Measurements from ENCODE around the gene GNG8. TPM values are rescaled to one million over a fixed set of nuclear protein-coding genes. Genes with fewer than 3 reads are reported as not detected.

The GNG8 gene
- not detected in 2 replicates for total RNA-seq (2016; rRNA removed; fragmentation: Illumina TruSeq; extraction: Trizol)
- not detected in 2 replicates for total RNA-seq (2016; cell fraction: cytosol; rRNA removed; fragmentation: Illumina TruSeq; extraction: Trizol; ENCODE audit: low read depth)
- total RNA-seq (2016; cell fraction: insoluble cytoplasmic fraction; rRNA removed; fragmentation: Illumina TruSeq; extraction: Trizol): not detected in 2 replicates
- not detected in 2 replicates for total RNA-seq (2016; cell fraction: membrane; rRNA removed; fragmentation: Illumina TruSeq; extraction: Trizol)
- not detected in 2 replicates for total RNA-seq (2016; cell fraction: nucleus; rRNA removed; fragmentation: Illumina TruSeq; extraction: Trizol)
- not detected in 2 replicates for polyA plus RNA-seq (2011; rRNA removed)
- not detected in 2 replicates for polyA plus RNA-seq (2011; cell fraction: cytosol; rRNA removed)
- not detected in 2 replicates for polyA plus RNA-seq (2011; cell fraction: nucleus; rRNA removed)
- polyA plus RNA-seq (2012): not detected in 2 replicates
- not detected in 2 replicates for polyA plus RNA-seq (2016; cell fraction: cytosol; fragmentation: Illumina TruSeq; extraction: Trizol; ENCODE audit: low read depth)
- polyA plus RNA-seq (2016; cell fraction: insoluble cytoplasmic fraction; fragmentation: Illumina TruSeq; extraction: Trizol; ENCODE audit: low read depth): not detected in 2 replicates
- polyA plus RNA-seq (2016; cell fraction: membrane; fragmentation: Illumina TruSeq; extraction: Trizol; ENCODE audit: low read depth): not detected in 2 replicates
- not detected in 2 replicates for polyA plus RNA-seq (2016; cell fraction: nucleus; fragmentation: Illumina TruSeq; extraction: Trizol; ENCODE audit: insufficient read depth, low read depth)
- polyA minus RNA-seq (2011; rRNA and poly(A)+ RNA removed; ENCODE audit: low replicate concordance): not detected in 2 replicates
- not detected in 2 replicates for polyA minus RNA-seq (2011; cell fraction: cytosol; rRNA and poly(A)+ RNA removed)
- polyA minus RNA-seq (2011; cell fraction: nucleus; rRNA and poly(A)+ RNA removed): not detected in 2 replicates
- Bru-seq, nascent RNA: not detected
- not detected for BruChase-seq, experiment 1, labeled RNA remaining after a 6-hour chase
- BruChase-seq, experiment 2, labeled RNA remaining after a 2-hour chase: not detected
- long read RNA-seq, experiment 1: 0 reads
- long read RNA-seq, experiment 2: 0 reads

- Histone ChIP-seq H3K36me3 (replicated peaks in 1 of 2; ENCODE audit: control insufficient read depth in 1 of 2, insufficient read depth in 2 of 2, low read length in 2 of 2) (no peaks in the 10 kb centered on the region), H3K4me3 (replicated peaks in 1 of 3; ENCODE audit: insufficient read depth in 1 of 3, low read depth in 2 of 3, low read length in 3 of 3) (no peak within 1 kb of the TSS), H2AFZ (ENCODE audit: low read length) (no peak within 1 kb of the TSS), H3K27ac (ENCODE audit: extremely low read length, insufficient read depth, low read length) (no peak within 1 kb of the TSS), H3K4me2 (ENCODE audit: low read depth, low read length) (no peak within 1 kb of the TSS; the same call in 1 of the 2 replicates), H3K4me1 (ENCODE audit: insufficient read depth, low read length) (peaks cover 23% of the 10 kb centered on the region), H3K9me3 (ENCODE audit: low read length) (no peaks in the 10 kb centered on the region), H3K9ac (ENCODE audit: insufficient read depth, low read depth, low read length) (no peak within 1 kb of the TSS), H4K20me1 (ENCODE audit: insufficient read depth, low read length) (no peaks in the 10 kb centered on the region), H3K79me2 (ENCODE audit: insufficient read depth, low read length) (no peaks in the 10 kb centered on the region), H3K27me3 (ENCODE audit: control insufficient read depth in 1 of 2, insufficient read depth in 2 of 2, low read length in 2 of 2) (peaks cover 6 to 60% of the 10 kb centered on the region in 2 experiments; a peak in 4 of 5 replicates)
- CTCF ChIA-PET (ENCODE audit: low intra/inter-chr PET ratio, low total read pairs): no interaction called here
- POLR2A ChIA-PET: no interaction called here
- BruUV-seq (replicated peaks): no TSS peak
- FAIRE-seq (no peak), DNase-seq (ENCODE audit: low spot score) (no peak), ATAC-seq (no peak)
- in situ Hi-C loops (cut with HindIII; ENCODE audit: extremely low pct_ligation_motif_present, low pct_unique_long_range_greater_than_20kb): no loop called here
- WGBS (ENCODE audit: low lambda C conversion rate): 23% methylated on average over 20 of the region's 34 CpGs
- intact Hi-C loops (cut with micrococcal nuclease; ENCODE audit: unreplicated experiment): no loop called here
- TF ChIP-seq CSRNP2 (CRISPR knock-in tag; conservative IDR thresholded peaks at IDR 0.05; ENCODE audit: low read depth): no peak
Observed at GRCh38 chr19:46635920-46636761, at the start of gene GNG8. Gene GNG8, minus strand, starts transcription at chr19:46636202. Its CDS starts 1,520 bp downstream, at chr19:46634682.
